Endothelial cell of umbilical vein (primary cell): Measurements from ENCODE around the gene ACP4. TPM values are rescaled to one million over a fixed set of nuclear protein-coding genes. Genes with fewer than 3 reads are reported as not detected.

ENCODE experiments used
- BruUV-seq: library from RNA; stranded (reverse); fragments of 400-500 nt; replicated peaks from 2 replicates; lab custom pipeline; 2021; lab: Mats Ljungman, UMichigan
- CTCF ChIA-PET: fragments of 300-600, 350-600 bp; sonication (Branson Sonifier 250); formaldehyde crosslinking; loops from one replicate; lab custom pipeline; 2021; ENCODE audit warnings: antibody characterized with exemption, inconsistent platforms; lab: Charles Lee
- POLR2A ChIA-PET: fragments of 300-600, 350-600 bp; sonication (Branson Sonifier 250); formaldehyde crosslinking; loops from one replicate; lab custom pipeline; 2021; ENCODE audit warnings: antibody characterized with exemption, inconsistent platforms; lab: Charles Lee
- DNase-seq: peaks from one replicate; pipeline ENCODE4 v3.0.0-alpha.2; 2011; ENCODE audit warnings: low read depth, low spot score
- FAIRE-seq: peaks from 2 replicates; lab custom pipeline; 2011; peaks lifted over from hg19 to GRCh38; lab: Jason Lieb, UNC
- H2AFZ ChIP-seq: 2 replicates; pipeline ENCODE4 v1.6.0; 2012; ENCODE audit warnings: low read depth, low read length, control low read depth, inconsistent platforms
- H3K27ac ChIP-seq: 2 replicates; pipeline ENCODE4 v1.5.1; 2011; ENCODE audit warnings: low read depth, mild to moderate bottlenecking, control low read depth, low read length, moderate library complexity; ENCODE audit not compliant: insufficient read depth
- H3K27me3 ChIP-seq, 2 experiments: 2 replicates each; pipeline versions ENCODE4 v1.6.0 to v1.6.1; 2011; ENCODE audit warnings: low read length in 2 of 2, mixed read lengths in 1 of 2; ENCODE audit not compliant: control insufficient read depth in 2 of 2, insufficient read depth in 2 of 2
- H3K36me3 ChIP-seq, 2 experiments: 2 replicates in 1 of 2; 3 replicates in 1 of 2; pipeline ENCODE4 v1.5.1; 2011; ENCODE audit warnings: low read length in 2 of 2, mild to moderate bottlenecking in 1 of 2, moderate library complexity in 1 of 2; ENCODE audit not compliant: control insufficient read depth in 2 of 2, insufficient read depth in 2 of 2; ENCODE audit errors: extremely low read depth in 1 of 2
- H3K4me1 ChIP-seq: 3 replicates; pipeline ENCODE4 v1.5.1; 2011; ENCODE audit warnings: mild to moderate bottlenecking, low read length; ENCODE audit not compliant: control insufficient read depth, insufficient read depth; ENCODE audit errors: extremely low read depth
- H3K4me2 ChIP-seq: 2 replicates; pipeline ENCODE4 v1.6.1; 2011; ENCODE audit warnings: low read length, control low read depth, mixed read lengths; ENCODE audit not compliant: insufficient read depth
- H3K4me3 ChIP-seq, 3 experiments: fragments of 200-600 bp in 1 of 3; sonication (generic), shearing (Covaris generic) in 1 of 3; replicated peaks in 1 of 3; 2 replicates each; pipeline ENCODE4 v1.5.1; 2011 to 2016; ENCODE audit warnings: control low read depth in 3 of 3, low read length in 3 of 3, mild to moderate bottlenecking in 2 of 3, inconsistent platforms in 1 of 3, low read depth in 1 of 3, moderate library complexity in 1 of 3; ENCODE audit not compliant: insufficient read depth in 1 of 3
- H3K79me2 ChIP-seq: 2 replicates; pipeline ENCODE4 v1.6.0; 2012; ENCODE audit warnings: low read length, inconsistent platforms; ENCODE audit not compliant: control insufficient read depth, insufficient read depth
- H3K9ac ChIP-seq: replicated peaks from 2 replicates; pipeline ENCODE3; 2011; ENCODE audit warnings: low read length, control low read depth; ENCODE audit not compliant: insufficient read depth; ENCODE audit errors: extremely low read depth
- H3K9me1 ChIP-seq: replicated peaks from 3 replicates; pipeline ENCODE4 v1.6.0; 2011; ENCODE audit warnings: mild to moderate bottlenecking, low read length; ENCODE audit not compliant: control insufficient read depth, insufficient read depth; ENCODE audit errors: extremely low read depth
- H3K9me3 ChIP-seq: replicated peaks from 2 replicates; pipeline ENCODE4 v1.5.1; 2012; ENCODE audit warnings: low read length, inconsistent platforms; ENCODE audit not compliant: control insufficient read depth, insufficient read depth
- H4K20me1 ChIP-seq: replicated peaks from 2 replicates; pipeline ENCODE3; 2011; ENCODE audit warnings: mild to moderate bottlenecking, low read length; ENCODE audit not compliant: control insufficient read depth, insufficient read depth; ENCODE audit errors: extremely low read depth
- EZH2 ChIP-seq: IDR thresholded peaks from 2 replicates; pipeline ENCODE4 v1.6.1; 2012; ENCODE audit warnings: borderline replicate concordance, low read depth, mild to moderate bottlenecking, moderate library complexity, low read length, inconsistent platforms; ENCODE audit not compliant: severe bottlenecking
- FOS ChIP-seq: IDR thresholded peaks from 2 replicates; pipeline ENCODE4 v1.6.1; 2011; ENCODE audit warnings: mild to moderate bottlenecking, low read length, moderate library complexity, borderline replicate concordance; ENCODE audit not compliant: insufficient read depth
- GATA2 ChIP-seq: IDR thresholded peaks from 2 replicates; pipeline ENCODE4 v1.7.0; 2011; ENCODE audit warnings: low read depth, mild to moderate bottlenecking, moderate library complexity, mixed read lengths, low read length; ENCODE audit not compliant: insufficient read length, insufficient read depth
- JUN ChIP-seq: IDR thresholded peaks from 2 replicates; pipeline ENCODE4 v1.6.1; 2011; ENCODE audit warnings: borderline replicate concordance, low read depth; ENCODE audit not compliant: insufficient read length, insufficient read depth
- MYC ChIP-seq: IDR thresholded peaks from one replicate; pipeline ENCODE4 v1.6.1; 2011; ENCODE audit warnings: mild to moderate bottlenecking, low read depth, low read length
- POLR2A ChIP-seq: IDR thresholded peaks from 2 replicates; pipeline ENCODE4 v1.6.1; 2012; ENCODE audit warnings: low read depth, mild to moderate bottlenecking, control low read depth, low read length
- POLR2AphosphoS5 ChIP-seq: IDR thresholded peaks from 2 replicates; pipeline ENCODE4 v1.6.1; 2012; ENCODE audit warnings: low read depth, mild to moderate bottlenecking, control low read depth, low read length, moderate library complexity; ENCODE audit not compliant: insufficient read depth
- dilution Hi-C: fragments of 300-500 bp; cut with MboI; formaldehyde crosslinking; loops from one replicate; pipeline ENCODE4 v1.15.0; 2019; ENCODE audit warnings: low sequenced_read_pairs; ENCODE audit not compliant: extremely low pct_ligation_motif_present
- intact Hi-C: fragments of 100-400 bp; cut with micrococcal nuclease; formaldehyde crosslinking; loops from one replicate; pipeline ENCODE4 v1.10.0; 2022
- polyA plus RNA-seq, 4 experiments: library from polyadenylated mRNA; depleted of rRNA in 3 of 4; stranded (reverse) in 3 of 4; unstranded in 1 of 4; fragments of >200 nt; gene quantifications; 2 replicates each; pipeline versions ENCODE4 v1.2.1 to v1.2.3, GENCODE V29; 2011 to 2012; ENCODE audit warnings: missing spikeins in 1 of 4
- total RNA-seq: library from RNA; stranded (reverse); gene quantifications from 2 replicates; pipeline ENCODE4 v1.2.3, GENCODE V29; 2021
- TF ChIP-seq, protein P1 (sequence below): IDR thresholded peaks from 2 replicates; pipeline ENCODE4 v1.6.1; 2011; ENCODE audit not compliant: insufficient read depth, insufficient read length
- TF ChIP-seq, protein P2 (sequence below), 2 donors: IDR thresholded peaks; 1 replicate in 1 of 2; 2 replicates in 1 of 2; pipeline ENCODE4 v1.5.1; 2011; ENCODE audit warnings: low read length in 2 of 2, mild to moderate bottlenecking in 2 of 2, moderate library complexity in 2 of 2, control low read depth in 1 of 2, inconsistent platforms in 1 of 2, low read depth in 1 of 2; ENCODE audit not compliant: insufficient read depth in 1 of 2; ENCODE audit errors: extremely low read depth in 1 of 2

ACP4 gene
- total and polyA plus RNA-seq, 2 donors (not counting 3 experiments of a cell fraction or from before 2014, with no cell fraction given): not detected

DNA sequence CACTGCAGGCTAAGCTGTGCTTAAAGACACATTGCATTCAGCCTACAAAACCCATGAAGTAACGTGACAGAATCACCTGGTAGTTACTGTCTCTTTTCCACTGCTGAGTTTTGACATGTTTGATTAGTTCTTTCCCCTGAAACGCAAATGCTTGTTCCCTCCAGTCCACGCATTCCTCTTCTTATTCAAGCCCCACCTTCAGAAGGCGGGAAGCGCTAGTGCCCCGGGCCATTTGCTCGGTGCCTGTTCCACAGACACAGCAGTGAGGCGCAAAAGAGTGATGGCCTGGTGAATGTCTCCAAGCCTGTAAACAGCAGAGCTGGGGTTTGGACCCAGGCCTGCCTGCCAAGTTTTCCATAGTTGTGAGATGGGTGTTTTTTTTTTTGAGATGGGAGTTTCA is 10.9 kb downstream of the ACP4 start:
- CTCF ChIA-PET: interaction anchor here (2.2 kb wide), 1 partner anchor 121 kb away, joined by 7 read pairs; no protein-coding TSS in a partner anchor
- Histone ChIP-seq H3K4me2 (no peak overlapping the region), H3K27ac (no peak overlapping the region), H3K4me3 (no peak overlapping the region), H3K9me1 (no peaks in the 10 kb centered on the region), H3K9me3 (no peaks in the 10 kb centered on the region), H4K20me1 (no peaks in the 10 kb centered on the region), H3K9ac (no peak overlapping the region), H2AFZ (no peak overlapping the region), H3K36me3 (peaks cover 19% of the 10 kb centered on the region in 2 experiments), H3K4me1 (peaks cover 12% of the 10 kb centered on the region), H3K27me3 (no peaks in the 10 kb centered on the region), H3K79me2 (peaks cover 49% of the 10 kb centered on the region)
- intact Hi-C loops: no loop called here
- dilution Hi-C loops: no loop called here
- DNase-seq (no peak), FAIRE-seq (no peak)
- POLR2A ChIA-PET: no interaction called here
- no TSS peak for BruUV-seq
- TF ChIP-seq POLR2AphosphoS5 (no peak), JUN (no peak), FOS (no peak), MYC (no peak), EZH2 (no peak), GATA2 (no peak), POLR2A (no peak)
- TF ChIP-seq, protein P1, sequence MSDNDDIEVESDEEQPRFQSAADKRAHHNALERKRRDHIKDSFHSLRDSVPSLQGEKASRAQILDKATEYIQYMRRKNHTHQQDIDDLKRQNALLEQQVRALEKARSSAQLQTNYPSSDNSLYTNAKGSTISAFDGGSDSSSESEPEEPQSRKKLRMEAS: no peak
- TF ChIP-seq, protein P2, sequence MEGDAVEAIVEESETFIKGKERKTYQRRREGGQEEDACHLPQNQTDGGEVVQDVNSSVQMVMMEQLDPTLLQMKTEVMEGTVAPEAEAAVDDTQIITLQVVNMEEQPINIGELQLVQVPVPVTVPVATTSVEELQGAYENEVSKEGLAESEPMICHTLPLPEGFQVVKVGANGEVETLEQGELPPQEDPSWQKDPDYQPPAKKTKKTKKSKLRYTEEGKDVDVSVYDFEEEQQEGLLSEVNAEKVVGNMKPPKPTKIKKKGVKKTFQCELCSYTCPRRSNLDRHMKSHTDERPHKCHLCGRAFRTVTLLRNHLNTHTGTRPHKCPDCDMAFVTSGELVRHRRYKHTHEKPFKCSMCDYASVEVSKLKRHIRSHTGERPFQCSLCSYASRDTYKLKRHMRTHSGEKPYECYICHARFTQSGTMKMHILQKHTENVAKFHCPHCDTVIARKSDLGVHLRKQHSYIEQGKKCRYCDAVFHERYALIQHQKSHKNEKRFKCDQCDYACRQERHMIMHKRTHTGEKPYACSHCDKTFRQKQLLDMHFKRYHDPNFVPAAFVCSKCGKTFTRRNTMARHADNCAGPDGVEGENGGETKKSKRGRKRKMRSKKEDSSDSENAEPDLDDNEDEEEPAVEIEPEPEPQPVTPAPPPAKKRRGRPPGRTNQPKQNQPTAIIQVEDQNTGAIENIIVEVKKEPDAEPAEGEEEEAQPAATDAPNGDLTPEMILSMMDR (IDR thresholded peaks at IDR 0.05; ENCODE audit: extremely low read depth in 1 of 2, insufficient read depth in 1 of 2, low read depth in 1 of 2, low read length in 2 of 2): no peak
